Loucy (cell line): Measurements from ENCODE around the gene ZFYVE27.

Experiments used
- H2AFZ ChIP-seq: fragments of 200-600 bp; sonication (generic); 2 replicates; pipeline ENCODE4 v1.6.0; 2016; ENCODE audit warnings: antibody characterized with exemption, mild to moderate bottlenecking, low read length, moderate library complexity
- H3F3A ChIP-seq: fragments of 200-600 bp; 2 replicates; pipeline ENCODE4 v1.6.0; 2016; ENCODE audit warnings: antibody characterized with exemption, low read depth, mild to moderate bottlenecking
- H3K27me3 ChIP-seq: fragments of 200-600 bp; sonication (generic); 2 replicates; pipeline ENCODE4 v1.6.1; 2014; ENCODE audit warnings: low read length, mild to moderate bottlenecking; ENCODE audit not compliant: insufficient read depth, poor library complexity, severe bottlenecking
- H3K36me3 ChIP-seq: fragments of 200-600 bp; sonication (generic); 2 replicates; pipeline ENCODE4 v1.6.1; 2016; ENCODE audit warnings: low read length; ENCODE audit not compliant: insufficient read depth
- H3K4me1 ChIP-seq: fragments of 200-600 bp; sonication (generic); 2 replicates; pipeline ENCODE4 v1.5.1; 2014; ENCODE audit warnings: low read length, mild to moderate bottlenecking; ENCODE audit not compliant: insufficient read depth, poor library complexity, severe bottlenecking
- H3K4me2 ChIP-seq: fragments of 200-600 bp; sonication (generic); 2 replicates; pipeline ENCODE4 v1.6.0; 2014; ENCODE audit warnings: antibody characterized with exemption, low read length, low read depth, mild to moderate bottlenecking; ENCODE audit not compliant: poor library complexity, severe bottlenecking
- H3K4me3 ChIP-seq: fragments of 200-600 bp; sonication (generic); 2 replicates; pipeline ENCODE4 v1.5.1; 2014; ENCODE audit warnings: low read length, mild to moderate bottlenecking, mixed read lengths; ENCODE audit not compliant: poor library complexity, severe bottlenecking
- H3K79me2 ChIP-seq: fragments of 200-600 bp; sonication (generic); 2 replicates; pipeline ENCODE4 v1.6.1; 2014; ENCODE audit warnings: low read length; ENCODE audit not compliant: insufficient read depth
- H3K9ac ChIP-seq: fragments of 200-600 bp; sonication (generic); 2 replicates; pipeline ENCODE4 v1.6.0; 2014; ENCODE audit warnings: mild to moderate bottlenecking, low read depth, low read length, moderate library complexity; ENCODE audit not compliant: poor library complexity, severe bottlenecking
- H3K9me2 ChIP-seq: fragments of 200-600 bp; sonication (generic); replicated peaks from 2 replicates; pipeline ENCODE4 v1.6.1; 2016; ENCODE audit warnings: low read depth, low read length, mixed read lengths
- H3K9me3 ChIP-seq: fragments of 200-600 bp; sonication (generic); 2 replicates; pipeline ENCODE4 v1.6.1; 2014; ENCODE audit warnings: mild to moderate bottlenecking, antibody characterized with exemption, low read length, low read depth; ENCODE audit not compliant: insufficient read depth
- H4K20me1 ChIP-seq: fragments of 200-600 bp; sonication (generic); 2 replicates; pipeline ENCODE4 v1.6.0; 2014; ENCODE audit warnings: antibody characterized with exemption, low read length, mild to moderate bottlenecking; ENCODE audit not compliant: insufficient read depth, poor library complexity, severe bottlenecking
- EZH2phosphoT487 ChIP-seq: fragments of 200-600 bp; IDR thresholded peaks from 2 replicates; pipeline ENCODE4 v1.6.1; 2018; ENCODE audit warnings: antibody characterized with exemption, mild to moderate bottlenecking, moderate library complexity, borderline replicate concordance
- TF ChIP-seq, protein P1 (sequence below): fragments of 200-600 bp; sonication (generic); conservative IDR thresholded peaks from 2 replicates; pipeline ENCODE4 v1.5.1; 2014; ENCODE audit warnings: mild to moderate bottlenecking, antibody characterized with exemption, low read length

Gene ZFYVE27

DNA sequence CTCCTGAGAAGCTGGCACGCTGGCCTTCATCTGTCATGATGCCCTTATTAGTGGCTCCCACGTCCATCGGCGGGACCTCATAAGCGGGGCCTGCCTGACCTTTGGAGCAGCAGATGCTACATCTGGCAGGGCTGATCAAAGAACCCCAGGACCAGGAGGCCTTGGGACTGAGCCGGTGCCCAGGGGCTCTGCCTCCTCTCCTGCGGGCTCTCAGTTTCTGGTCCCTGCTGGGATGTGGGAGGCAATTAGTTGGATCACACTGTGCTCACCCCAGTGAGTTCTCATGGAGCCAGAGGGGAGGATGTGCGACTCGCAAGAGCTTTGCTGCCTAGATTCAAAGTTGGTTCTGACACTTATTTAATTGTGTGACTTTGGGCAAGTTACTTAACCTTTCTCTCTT, 63.5 kb downstream of the ZFYVE27 start:
- H3K9ac ChIP-seq, result no peak overlapping the region
- H3K9me2 ChIP-seq, result no peaks in the 10 kb centered on the region
- no peaks in the 10 kb centered on the region for H3K79me2 ChIP-seq
- H3K4me1 ChIP-seq, result peaks cover 9% of the 10 kb centered on the region
- no peak for TF ChIP-seq EZH2phosphoT487
- TF ChIP-seq, protein P1, sequence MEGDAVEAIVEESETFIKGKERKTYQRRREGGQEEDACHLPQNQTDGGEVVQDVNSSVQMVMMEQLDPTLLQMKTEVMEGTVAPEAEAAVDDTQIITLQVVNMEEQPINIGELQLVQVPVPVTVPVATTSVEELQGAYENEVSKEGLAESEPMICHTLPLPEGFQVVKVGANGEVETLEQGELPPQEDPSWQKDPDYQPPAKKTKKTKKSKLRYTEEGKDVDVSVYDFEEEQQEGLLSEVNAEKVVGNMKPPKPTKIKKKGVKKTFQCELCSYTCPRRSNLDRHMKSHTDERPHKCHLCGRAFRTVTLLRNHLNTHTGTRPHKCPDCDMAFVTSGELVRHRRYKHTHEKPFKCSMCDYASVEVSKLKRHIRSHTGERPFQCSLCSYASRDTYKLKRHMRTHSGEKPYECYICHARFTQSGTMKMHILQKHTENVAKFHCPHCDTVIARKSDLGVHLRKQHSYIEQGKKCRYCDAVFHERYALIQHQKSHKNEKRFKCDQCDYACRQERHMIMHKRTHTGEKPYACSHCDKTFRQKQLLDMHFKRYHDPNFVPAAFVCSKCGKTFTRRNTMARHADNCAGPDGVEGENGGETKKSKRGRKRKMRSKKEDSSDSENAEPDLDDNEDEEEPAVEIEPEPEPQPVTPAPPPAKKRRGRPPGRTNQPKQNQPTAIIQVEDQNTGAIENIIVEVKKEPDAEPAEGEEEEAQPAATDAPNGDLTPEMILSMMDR, result no peak
- no peak overlapping the region for H3K4me2 ChIP-seq
- H2AFZ ChIP-seq, result no peak overlapping the region
- no peaks in the 10 kb centered on the region for H3K36me3 ChIP-seq
- no peaks in the 10 kb centered on the region; the same call in 1 of the 2 replicates for H3K9me3 ChIP-seq
- no peak overlapping the region for H3K4me3 ChIP-seq
- H3F3A ChIP-seq, result no peaks in the 10 kb centered on the region
- H4K20me1 ChIP-seq, result no peaks in the 10 kb centered on the region
- no peaks in the 10 kb centered on the region for H3K27me3 ChIP-seq

DNA sequence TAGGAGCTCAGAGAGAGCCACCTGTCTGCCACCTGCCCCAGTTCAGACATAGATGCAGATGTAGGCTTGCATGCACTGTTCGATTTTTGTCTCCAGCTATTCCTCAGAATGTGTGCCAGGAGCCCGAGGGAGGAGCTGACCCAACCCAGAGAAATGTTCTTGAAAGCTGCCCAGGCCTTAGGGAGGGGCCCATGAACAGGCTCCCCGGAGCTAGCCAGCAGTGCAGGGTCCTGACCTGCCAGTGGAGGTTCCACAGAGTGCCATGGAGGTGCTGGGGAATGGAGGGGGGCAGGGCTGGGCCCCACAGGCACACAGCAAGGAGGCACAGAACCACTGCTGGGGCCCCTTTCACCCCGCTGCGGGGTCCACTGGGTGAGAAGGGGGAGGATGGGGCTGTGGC, 64.5 kb downstream of the ZFYVE27 start:
- Histone ChIP-seq H3K9ac (no peak overlapping the region), H2AFZ (no peak overlapping the region), H3K4me2 (no peak overlapping the region), H3K4me3 (no peak overlapping the region), H4K20me1 (no peaks in the 10 kb centered on the region), H3K9me2 (no peaks in the 10 kb centered on the region), H3K9me3 (no peaks in the 10 kb centered on the region; the same call in 1 of the 2 replicates), H3K27me3 (no peaks in the 10 kb centered on the region), H3K36me3 (no peaks in the 10 kb centered on the region), H3F3A (no peaks in the 10 kb centered on the region), H3K4me1 (peaks cover 6% of the 10 kb centered on the region), H3K79me2 (no peaks in the 10 kb centered on the region)
- TF ChIP-seq EZH2phosphoT487, result no peak
- TF ChIP-seq, protein P1, result no peak

DNA sequence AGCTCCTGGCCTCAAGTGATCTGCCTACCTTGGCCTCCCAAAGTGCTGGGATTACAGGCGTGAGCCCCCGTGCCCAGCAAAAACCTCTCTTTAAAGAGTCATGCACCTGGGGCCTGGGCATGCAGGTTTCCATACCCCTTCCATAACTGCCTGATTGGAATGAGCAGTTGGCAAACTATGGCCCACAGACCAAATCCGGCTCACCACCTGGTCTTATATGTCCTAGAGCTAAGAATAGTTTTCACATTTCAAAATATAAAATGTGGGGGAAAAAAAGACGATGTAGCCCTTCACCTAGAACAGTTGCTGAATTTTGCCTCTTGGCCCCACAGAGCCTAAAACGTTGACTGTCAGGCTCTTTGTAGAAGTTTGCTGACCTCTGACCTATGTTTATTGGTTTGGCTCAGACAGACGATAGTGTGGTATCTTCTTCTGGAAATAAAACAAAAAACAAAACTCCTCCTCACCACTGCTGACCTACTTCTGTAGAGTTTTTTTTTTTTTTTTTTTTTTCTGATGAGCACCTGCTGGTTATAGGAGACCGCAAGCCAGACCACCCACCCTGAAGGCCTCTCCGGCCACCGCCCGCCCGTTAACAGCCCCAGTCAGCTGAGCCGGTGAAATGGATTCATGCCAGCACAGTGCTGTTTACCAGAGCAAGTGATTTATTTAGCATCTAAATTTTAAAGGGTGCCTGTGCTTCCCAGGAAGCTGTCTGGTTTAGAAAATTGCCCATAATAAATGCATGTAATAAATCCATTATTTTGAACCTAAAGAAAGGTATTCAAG, 68.4 kb downstream of the ZFYVE27 start:
- TF ChIP-seq, protein P1, result no peak
- TF ChIP-seq EZH2phosphoT487, result no peak
- Histone ChIP-seq H3K79me2 (no peaks in the 10 kb centered on the region), H3K36me3 (no peaks in the 10 kb centered on the region), H3F3A (no peaks in the 10 kb centered on the region), H2AFZ (no peak overlapping the region), H3K4me1 (no peaks in the 10 kb centered on the region), H4K20me1 (no peaks in the 10 kb centered on the region), H3K4me3 (no peak overlapping the region), H3K27me3 (no peaks in the 10 kb centered on the region), H3K9ac (no peak overlapping the region), H3K9me3 (no peaks in the 10 kb centered on the region), H3K4me2 (no peak overlapping the region), H3K9me2 (no peaks in the 10 kb centered on the region)
